HFFc6 (cell line): ENCODE measurements around the gene CWH43. TPM values are rescaled to one million over a fixed set of nuclear protein-coding genes. Genes with fewer than 3 reads are reported as not detected.

Experiments
- DNase-seq: peaks from one replicate; pipeline ENCODE4 v3.0.0-alpha.2; 2018
- H3K27ac Mint-ChIP-seq: 2 replicates; pipeline ENCODE4 v1.8.0; 2020; ENCODE audit warnings: mild to moderate bottlenecking, mixed read lengths
- H3K27me3 Mint-ChIP-seq: 2 replicates; pipeline ENCODE4 v1.8.0; 2021; ENCODE audit warnings: mild to moderate bottlenecking, moderate library complexity, mixed read lengths; ENCODE audit not compliant: insufficient read depth
- H3K36me3 Mint-ChIP-seq: 2 replicates; pipeline ENCODE4 v1.8.0; 2021; ENCODE audit warnings: low read depth, mixed read lengths
- H3K4me1 Mint-ChIP-seq: 2 replicates; pipeline ENCODE4 v1.8.0; 2020; ENCODE audit warnings: low read depth, mixed read lengths
- H3K4me3 Mint-ChIP-seq: 2 replicates; pipeline ENCODE4 v1.8.0; 2020; ENCODE audit warnings: mild to moderate bottlenecking, moderate library complexity, mixed read lengths
- H3K9me3 Mint-ChIP-seq: 2 replicates; pipeline ENCODE4 v1.8.0; 2020; ENCODE audit warnings: mild to moderate bottlenecking, mixed read lengths
- total RNA-seq, 6 experiments: library from RNA; stranded (reverse); fragmentation: NEBNext Ultra II Directional; extraction: Animal tissue kit (Norgen Biotek cat#: 25700); gene quantifications; 2 replicates in 1 of 6; 3 replicates in 5 of 6; pipeline ENCODE4 v1.2.3, GENCODE V29; 2021
- TF ChIP-seq, protein P1 (sequence below): fragments of 200-600 bp; sonication (generic); IDR thresholded peaks from 2 replicates; pipeline ENCODE4 v1.5.0; 2021; ENCODE audit warnings: antibody characterized with exemption, mild to moderate bottlenecking

CWH43 gene
- total RNA-seq, 6 experiments from 2014 or later, result not detected

DNA sequence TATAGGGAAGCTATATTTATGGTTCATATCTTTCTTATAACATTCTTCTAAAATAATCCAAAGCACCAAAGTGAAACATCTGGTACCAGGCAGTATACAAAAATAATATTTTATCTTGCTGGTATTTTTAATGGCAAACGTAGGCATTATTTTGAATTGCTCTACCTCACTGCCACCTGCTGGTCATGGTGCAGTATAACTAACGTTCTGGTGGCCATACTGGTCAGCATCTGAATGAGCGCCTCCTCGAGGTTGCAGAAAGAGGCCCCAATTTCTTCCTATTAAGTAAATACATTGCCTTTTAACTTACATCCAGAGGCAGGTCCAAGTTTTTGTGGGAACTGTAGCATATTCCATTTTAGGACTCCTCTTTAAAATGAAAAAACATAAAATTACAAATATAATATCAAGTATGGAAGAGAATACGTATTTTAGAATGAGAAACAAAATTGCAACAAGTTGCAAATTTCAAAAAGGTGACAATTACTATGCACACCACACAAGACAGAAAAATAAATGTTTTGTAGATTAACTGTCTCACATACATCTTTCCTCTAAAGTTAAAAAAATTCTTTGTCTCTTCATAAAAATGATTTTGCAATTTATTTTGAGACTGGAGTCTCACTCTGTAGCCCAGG, 22.9 kb upstream of the CWH43 start:
- no peak overlapping the region for H3K4me3 Mint-ChIP-seq
- no peaks in the 10 kb centered on the region for H3K36me3 Mint-ChIP-seq
- peaks cover 3% of the 10 kb centered on the region for H3K4me1 Mint-ChIP-seq
- no peak overlapping the region for H3K27ac Mint-ChIP-seq
- TF ChIP-seq, protein P1, sequence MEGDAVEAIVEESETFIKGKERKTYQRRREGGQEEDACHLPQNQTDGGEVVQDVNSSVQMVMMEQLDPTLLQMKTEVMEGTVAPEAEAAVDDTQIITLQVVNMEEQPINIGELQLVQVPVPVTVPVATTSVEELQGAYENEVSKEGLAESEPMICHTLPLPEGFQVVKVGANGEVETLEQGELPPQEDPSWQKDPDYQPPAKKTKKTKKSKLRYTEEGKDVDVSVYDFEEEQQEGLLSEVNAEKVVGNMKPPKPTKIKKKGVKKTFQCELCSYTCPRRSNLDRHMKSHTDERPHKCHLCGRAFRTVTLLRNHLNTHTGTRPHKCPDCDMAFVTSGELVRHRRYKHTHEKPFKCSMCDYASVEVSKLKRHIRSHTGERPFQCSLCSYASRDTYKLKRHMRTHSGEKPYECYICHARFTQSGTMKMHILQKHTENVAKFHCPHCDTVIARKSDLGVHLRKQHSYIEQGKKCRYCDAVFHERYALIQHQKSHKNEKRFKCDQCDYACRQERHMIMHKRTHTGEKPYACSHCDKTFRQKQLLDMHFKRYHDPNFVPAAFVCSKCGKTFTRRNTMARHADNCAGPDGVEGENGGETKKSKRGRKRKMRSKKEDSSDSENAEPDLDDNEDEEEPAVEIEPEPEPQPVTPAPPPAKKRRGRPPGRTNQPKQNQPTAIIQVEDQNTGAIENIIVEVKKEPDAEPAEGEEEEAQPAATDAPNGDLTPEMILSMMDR, result peak; percentile 99
- DNase-seq, result peak; percentile 87
- H3K9me3 Mint-ChIP-seq, result no peaks in the 10 kb centered on the region
- H3K27me3 Mint-ChIP-seq, result no peaks in the 10 kb centered on the region; the same call in 1 of the 2 replicates

DNA sequence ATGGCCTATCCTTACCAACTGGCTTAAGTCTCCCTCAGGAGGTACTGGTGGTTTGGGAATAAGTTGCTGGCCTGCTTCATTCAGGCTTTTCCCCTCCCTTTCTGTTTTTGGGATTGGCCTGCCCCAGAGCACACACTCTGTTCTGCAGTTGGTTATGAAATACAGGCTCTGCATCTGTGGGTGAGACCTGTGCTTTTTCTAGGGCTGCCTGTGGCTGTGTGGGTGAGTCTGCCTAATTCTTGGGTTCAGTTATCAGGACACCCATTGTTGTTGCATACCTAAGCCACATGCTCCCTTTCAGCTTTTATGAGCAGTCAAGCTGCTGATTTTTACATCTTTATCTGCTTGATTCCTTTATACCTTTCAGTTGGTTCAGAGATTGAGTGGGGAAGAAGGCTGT, 19.0 kb upstream of the CWH43 start:
- TF ChIP-seq, protein P1, result no peak
- Mint-ChIP-seq H3K4me1 (peaks cover 32% of the 10 kb centered on the region), H3K27ac (no peak overlapping the region), H3K36me3 (no peaks in the 10 kb centered on the region), H3K27me3 (0 out of 2 replicates have a peak, but pooled peaks cover 3% of the 10 kb centered on the region), H3K4me3 (no peak overlapping the region), H3K9me3 (no peaks in the 10 kb centered on the region)
- DNase-seq, result no peak

DNA sequence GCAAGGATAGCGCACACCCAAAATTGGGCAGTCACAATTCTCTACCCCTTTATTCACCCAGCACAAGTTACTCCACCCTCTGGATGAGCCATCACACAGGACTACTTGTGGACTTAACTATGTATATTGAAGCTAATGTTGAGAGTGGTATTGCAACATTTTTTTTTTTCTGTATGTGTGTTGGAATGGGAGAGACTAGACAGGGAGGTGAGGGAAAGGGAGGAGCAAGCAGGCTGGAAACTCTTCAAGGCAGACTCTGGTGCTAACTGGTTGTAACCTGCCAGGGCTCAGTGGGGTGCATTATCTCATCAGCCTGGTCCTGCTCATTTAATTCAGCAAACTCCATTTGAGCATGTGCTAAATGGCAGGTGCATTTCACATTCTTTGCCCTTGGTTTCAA, 18.4 kb upstream of the CWH43 start:
- Mint-ChIP-seq H3K4me3 (no peak overlapping the region), H3K27me3 (0 out of 2 replicates have a peak, but pooled peaks cover 3% of the 10 kb centered on the region), H3K27ac (no peak overlapping the region), H3K9me3 (no peaks in the 10 kb centered on the region), H3K4me1 (peaks cover 32% of the 10 kb centered on the region), H3K36me3 (no peaks in the 10 kb centered on the region)
- DNase-seq, result no peak
- TF ChIP-seq, protein P1, result no peak

DNA sequence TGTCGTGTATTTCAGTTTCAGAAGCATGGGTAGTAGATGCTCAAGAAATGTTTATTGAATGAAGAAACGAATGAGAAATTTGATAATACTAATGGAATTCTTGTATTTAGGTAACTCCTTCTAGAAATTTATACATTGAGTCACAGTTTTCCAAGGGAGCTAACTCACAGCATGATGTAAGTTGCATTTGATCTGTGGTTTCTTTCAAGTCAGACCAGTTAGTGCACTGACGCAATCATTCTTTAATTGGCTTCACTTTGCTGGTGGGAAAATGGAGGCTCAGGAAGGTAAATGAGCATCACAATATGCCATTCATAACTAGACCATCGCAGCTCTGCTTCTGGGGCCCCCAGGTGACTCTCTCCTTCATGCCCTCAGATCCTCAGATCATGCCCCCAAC, 17.3 kb upstream of the CWH43 start:
- DNase-seq, result peak; percentile 68
- H3K36me3 Mint-ChIP-seq, result no peaks in the 10 kb centered on the region
- peak overlapping the region; percentile 35; the same call in 1 of the 2 replicates for H3K27ac Mint-ChIP-seq
- peaks cover 9% of the 10 kb centered on the region; the same call in 1 of the 2 replicates for H3K27me3 Mint-ChIP-seq
- TF ChIP-seq, protein P1, result no peak
- peaks cover 32% of the 10 kb centered on the region for H3K4me1 Mint-ChIP-seq
- no peaks in the 10 kb centered on the region for H3K9me3 Mint-ChIP-seq
- no peak overlapping the region for H3K4me3 Mint-ChIP-seq

DNA sequence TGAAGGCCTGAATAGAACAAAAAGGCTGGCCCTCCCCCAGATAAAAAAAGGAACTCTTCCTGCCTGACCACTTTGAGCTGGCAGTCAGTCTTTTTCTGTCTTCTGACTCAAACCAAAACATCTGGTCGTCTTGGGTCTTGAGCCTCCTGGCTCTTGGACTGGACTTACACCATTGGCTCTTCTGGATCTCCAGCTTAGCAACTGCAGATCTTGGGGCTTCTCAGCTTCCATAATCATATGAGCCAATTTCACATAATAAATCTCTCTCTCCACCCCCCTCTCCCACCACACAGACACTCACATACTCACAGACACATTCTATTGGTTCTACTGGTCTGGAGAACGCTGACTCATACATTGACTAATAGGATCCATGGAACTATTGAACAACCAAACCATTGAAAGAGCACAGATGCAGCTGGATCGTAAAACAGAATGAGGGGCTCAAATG, 15.6 kb upstream of the CWH43 start:
- Mint-ChIP-seq H3K4me1 (peaks cover 32% of the 10 kb centered on the region), H3K9me3 (no peaks in the 10 kb centered on the region), H3K36me3 (no peaks in the 10 kb centered on the region), H3K4me3 (peak overlapping the region; percentile 29), H3K27me3 (peaks cover 15% of the 10 kb centered on the region), H3K27ac (peak overlapping the region; percentile 50)
- DNase-seq, result peak; percentile 54
- TF ChIP-seq, protein P1, result peak; percentile 29; the same call in 1 of the 2 replicates
